HG02571 (cell line): ENCODE results near the gene PTPRM.
"Not testable (repeated sequence)": the region's sequence is repeated elsewhere in the genome, so short reads cannot be mapped to it uniquely, and the experiment has no call there.

Source experiments
- ATAC-seq: cut with Tn5 transposase; IDR thresholded peaks from one replicate; pipeline ENCODE4 v1.9.1; 2021; ENCODE audit warnings: mild to moderate bottlenecking, moderate library complexity; ENCODE audit not compliant: unreplicated experiment

PTPRM gene

DNA sequence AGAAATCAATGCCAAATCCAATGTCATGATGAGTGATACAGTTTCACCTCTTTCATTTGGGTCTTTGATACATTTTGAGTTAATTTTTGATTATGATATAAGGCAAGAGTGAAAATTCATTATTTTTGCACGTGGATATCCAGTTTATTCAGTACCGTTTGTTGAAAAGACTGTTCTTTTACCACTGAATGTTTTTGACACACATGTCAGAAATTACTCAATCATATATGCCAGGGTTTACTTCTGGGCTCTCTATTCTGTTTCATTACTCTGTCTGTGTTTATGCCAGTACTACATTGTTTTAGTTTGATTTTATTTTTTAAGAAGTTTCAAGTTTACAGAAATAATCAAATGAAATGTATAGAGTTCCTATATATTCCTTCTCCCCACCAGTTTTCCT lies 154.4 kb downstream of the PTPRM start:
- no peak for ATAC-seq

DNA sequence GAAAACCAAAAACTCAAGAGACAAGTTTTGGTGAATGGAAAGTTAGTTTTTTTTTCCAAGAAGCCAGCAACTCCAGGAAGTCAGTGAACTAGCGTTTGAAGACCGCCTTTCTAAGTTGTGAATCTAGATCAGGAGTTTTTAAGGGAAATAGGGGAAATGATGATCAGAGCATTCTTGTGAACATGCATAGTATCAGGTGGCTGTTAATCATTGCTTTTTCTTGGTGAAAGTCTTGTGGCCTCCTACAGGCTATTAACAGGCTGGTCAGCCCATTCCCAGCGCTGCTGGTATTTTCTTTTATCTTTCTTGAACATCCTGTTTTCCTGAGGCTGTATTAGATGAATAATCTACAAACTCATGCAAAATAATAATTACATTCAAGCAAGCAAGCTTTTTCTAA lies 155.8 kb downstream of the PTPRM start:
- ATAC-seq, result no peak

DNA sequence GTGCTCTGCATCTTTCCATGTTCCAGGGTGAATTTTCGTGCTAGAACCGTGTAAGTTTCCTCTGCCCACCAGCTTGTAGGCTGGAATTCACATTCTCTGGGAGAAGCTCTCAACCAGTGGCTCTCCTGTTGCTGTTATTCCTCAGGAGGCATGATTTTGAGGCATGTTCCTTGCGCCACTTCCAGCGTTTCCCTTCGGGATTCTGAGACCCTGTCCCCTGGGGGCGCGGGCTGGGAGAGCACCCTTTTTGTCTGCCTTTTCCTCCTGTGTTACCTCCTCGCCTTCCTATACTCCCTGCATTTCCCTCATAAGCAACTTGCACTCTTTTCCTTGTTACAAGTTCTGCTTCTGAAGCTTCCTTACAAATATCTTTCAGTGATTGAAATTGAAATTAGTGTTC lies 156.4 kb downstream of the PTPRM start:
- no peak for ATAC-seq

DNA sequence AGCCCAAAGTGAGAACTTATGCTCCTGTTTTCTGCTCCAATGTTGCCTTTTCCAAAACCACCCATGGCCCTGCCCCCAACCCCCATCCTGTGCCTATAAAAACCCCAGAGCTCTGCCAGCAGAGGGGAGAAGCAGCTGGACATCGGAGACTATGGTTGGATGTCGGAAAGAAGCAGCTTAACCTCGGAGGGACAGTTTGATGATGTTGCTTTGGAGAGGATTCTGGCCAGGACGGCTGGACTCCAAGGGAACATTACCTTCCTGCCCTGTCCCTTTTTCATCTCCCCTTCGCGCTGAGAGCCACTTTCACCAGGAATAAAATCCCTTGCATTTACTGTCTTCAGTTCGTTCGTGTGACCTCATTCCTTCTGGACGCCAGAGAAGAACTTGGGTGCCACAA lies 158.4 kb downstream of the PTPRM start:
- ATAC-seq, result no peak

DNA sequence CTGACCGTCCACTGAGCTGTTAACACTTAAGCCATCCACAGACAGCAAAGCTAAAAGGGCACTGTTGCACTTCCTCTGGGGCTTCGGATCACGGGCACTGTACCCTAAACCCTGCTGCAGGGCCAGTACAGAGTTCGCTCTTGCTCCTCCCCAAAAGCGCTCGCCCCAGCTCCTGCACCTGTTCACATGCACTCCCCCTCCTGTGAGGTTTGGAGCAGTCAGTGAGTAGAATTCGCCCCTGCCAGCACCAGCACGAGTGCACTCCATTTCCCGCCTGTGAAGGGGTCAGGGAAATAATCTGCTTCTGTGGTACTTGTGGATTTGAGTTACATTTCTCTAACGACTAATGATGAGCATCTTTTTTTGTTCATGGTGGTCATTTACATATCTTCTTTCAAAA lies 158.8 kb downstream of the PTPRM start:
- ATAC-seq, result no peak

DNA sequence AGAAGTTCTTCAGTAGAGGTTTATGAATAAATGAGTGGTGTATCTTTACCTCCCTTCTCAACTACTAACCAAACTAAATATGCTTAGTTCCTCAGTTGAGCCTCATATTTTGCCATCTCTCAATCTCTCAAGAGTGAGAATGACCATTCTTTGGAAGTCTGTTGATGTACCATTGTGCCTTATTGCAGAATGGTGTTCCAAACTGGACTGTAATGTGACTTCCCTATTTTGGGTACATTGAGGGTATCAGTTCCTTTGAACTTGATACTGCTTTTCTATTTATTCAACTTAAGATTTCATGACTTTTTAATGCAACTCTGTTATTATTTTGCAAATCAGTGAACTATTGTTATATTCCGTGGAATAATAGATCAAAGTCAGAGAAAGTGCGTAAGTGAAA lies 159.4 kb downstream of the PTPRM start:
- ATAC-seq, result no peak

DNA sequence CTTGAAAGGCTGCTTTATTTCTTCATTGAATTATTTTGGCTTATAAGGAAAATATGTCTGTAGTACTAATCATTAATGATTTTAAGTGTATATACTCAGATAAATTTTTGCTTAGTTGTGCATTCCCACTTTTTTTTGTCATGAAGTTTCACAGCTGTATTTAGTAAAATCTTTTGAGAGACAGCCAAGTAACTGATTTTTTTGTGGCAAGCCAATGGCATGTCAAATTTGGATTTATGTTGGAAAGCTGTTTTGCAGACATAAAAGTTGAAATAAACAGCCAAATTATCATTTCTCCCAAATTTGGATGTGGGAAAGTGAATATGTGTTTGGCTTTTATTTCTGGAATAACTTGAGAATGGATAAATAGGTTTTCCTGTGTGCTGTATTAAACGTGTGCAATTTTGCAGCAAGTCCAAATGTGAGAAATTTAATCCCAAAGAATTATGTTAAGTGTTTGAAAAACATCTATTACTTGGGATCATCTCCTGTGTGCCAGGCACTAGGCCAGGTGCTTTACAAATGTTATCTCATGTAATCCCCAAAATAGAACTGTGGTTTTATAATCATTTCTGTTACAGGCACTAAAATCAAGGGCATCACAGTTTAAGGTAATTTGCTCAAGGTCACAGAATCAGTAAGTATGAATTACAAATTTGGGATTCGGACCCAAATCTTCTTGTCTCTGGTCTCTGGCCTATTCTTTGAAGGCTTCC lies 160.4 kb downstream of the PTPRM start:
- no peak for ATAC-seq

DNA sequence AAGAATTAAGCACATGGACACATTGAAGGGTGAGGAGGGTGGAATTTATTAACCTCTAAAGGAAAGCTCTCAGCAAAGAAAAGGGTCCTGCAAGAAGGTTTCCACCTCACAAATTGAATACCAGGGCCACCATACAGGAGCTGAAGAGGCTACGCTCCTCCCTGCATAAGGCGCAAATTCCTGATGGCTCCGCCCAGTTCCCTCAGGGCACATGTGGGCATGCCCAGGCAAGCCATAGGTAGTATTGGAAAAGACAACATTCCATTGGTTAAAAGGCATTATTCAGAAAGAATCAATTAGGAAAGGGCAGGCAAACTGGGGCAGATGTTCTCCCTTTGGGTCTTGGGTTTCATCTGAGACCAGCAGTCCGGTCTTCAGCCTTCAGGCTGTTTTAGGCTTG lies 161.2 kb downstream of the PTPRM start:
- no peak for ATAC-seq

DNA sequence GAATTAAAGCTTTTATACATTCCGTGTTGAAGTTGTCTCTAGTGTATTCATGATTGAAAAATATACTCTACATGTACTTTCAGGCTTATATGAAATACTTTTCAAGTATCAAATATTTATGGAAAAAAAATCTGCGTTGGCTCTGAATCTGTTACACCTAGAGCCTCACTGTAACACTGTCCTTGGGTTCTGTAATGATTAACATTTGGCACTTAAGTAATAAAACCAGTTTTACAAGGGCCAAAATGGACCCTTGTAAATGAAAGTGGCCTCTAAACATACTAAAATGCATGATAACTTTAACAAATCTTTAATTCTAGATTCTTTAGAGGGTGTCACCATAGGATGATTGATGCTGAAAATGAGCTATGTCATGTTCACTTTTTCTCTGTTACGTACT lies 162.8 kb downstream of the PTPRM start:
- ATAC-seq, result no peak

DNA sequence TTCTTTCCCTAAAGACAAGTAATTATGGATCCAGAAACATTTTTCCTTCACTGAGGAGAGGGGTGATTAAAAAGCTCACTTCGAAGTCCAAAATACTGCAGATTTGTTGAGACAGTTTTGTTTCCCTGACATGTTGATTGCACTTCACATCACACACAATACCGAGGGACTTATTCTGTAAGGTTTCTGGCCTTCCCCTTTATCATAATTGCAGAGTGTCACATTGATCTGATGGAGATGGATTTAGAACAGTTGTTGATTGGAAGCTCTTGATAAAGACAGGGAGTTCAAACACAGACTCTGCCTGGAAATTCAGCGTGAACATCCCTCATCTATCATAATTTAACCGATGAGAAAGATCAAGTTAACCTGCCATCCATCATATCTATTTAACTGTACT lies 163.6 kb downstream of the PTPRM start:
- no peak for ATAC-seq

DNA sequence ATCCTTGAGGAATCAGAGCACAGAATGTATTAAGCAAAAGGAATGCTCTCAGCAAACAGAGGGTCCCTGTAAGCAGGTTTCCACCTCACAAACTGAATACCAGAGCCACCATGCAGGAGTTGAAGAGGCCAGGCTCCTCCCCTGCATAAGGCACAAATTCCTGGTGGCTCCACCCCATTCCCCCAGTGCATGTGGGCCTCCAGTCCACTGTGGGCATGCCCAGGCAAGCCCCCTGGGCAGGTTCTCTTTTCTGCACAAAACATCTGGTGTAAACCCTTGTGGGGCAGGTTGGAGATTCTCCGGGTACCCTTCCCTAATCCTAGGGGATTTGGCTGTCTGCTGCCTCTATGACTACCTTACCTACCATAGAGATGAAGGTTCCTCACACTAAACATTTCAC lies 166.5 kb downstream of the PTPRM start:
- no peak for ATAC-seq

DNA sequence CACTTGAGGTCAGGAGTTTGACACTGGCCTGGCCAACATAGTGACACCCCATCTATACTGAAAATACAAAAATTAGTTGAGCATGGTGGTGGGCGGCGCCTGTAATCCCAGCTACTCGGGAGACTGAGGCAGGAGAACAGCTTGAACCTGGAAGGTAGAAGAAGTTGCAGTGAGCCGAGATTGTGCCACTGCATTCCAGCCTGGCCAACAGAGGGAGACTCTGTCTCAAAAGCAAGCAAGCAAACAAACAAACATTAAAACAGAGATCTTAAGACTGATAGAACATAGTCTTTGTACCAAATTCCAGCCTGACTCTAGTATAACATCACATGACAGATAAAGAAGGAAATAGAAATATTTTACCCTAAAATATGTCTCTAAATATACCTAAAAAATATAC lies 168.1 kb downstream of the PTPRM start:
- no peak for ATAC-seq

DNA sequence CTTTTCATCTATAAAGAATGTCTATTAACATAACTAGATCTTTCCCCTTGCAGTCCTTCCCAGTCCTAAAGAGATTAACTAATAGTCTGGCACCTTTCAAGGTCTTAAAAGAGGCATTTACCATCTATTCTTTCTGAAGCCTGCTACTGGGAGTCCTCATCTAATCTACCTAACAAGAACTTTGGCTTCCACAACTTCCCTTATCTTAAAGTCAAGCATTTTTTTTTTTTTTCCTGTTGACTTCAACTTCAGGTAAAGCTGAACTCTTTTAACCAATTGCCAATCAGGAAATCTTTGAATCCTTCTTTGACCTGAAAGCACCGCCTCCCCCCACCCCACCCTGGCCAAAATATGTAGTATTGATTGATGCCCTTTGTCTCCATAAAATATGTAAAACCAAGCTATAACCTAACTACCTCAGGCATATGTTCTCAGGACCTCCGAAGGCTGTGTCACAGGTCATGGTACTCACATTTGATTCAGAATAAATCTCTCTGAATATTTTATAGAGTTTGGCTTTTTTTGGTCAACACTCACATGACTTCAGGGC lies 168.6 kb downstream of the PTPRM start:
- ATAC-seq, result no peak

DNA sequence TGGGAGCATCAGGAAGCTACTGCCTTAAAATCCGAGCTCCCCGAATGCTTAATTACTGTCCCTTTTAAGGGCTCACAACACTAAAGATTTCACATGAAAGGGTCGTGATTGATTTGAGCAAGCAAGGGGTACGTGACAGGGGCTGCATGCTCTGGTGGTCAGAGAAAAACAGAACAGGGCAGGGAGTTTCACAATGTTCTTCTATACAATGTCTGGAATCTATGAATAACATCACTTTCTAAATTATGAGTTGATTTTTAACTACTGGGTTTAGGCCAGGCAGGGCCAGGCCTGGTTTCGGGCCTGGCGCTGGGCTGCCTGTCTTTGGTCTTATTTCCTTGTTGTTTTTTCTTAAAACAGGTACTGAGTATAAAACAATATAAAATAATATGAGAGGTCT lies 169.4 kb downstream of the PTPRM start:
- ATAC-seq, result not testable (repeated sequence)

DNA sequence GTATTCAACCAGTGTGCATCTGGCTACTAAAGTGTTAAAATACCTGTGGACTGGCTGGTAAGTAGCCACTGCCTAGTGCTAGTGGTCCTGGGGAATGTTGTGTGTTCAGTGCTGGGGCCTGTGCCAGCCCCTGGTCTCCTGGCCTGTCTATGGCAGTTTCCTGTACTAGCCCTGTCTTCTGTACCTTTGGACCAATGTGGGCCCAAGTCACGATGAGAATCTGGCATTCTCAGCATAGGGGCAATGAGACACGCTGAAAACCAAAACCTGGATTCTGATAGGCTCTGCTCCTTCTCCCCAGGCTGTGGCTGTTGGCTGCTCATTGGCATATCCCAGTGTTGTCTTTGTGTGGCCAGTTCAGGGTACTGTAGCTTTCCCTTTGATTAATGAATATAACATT lies 170.4 kb downstream of the PTPRM start:
- no peak for ATAC-seq

DNA sequence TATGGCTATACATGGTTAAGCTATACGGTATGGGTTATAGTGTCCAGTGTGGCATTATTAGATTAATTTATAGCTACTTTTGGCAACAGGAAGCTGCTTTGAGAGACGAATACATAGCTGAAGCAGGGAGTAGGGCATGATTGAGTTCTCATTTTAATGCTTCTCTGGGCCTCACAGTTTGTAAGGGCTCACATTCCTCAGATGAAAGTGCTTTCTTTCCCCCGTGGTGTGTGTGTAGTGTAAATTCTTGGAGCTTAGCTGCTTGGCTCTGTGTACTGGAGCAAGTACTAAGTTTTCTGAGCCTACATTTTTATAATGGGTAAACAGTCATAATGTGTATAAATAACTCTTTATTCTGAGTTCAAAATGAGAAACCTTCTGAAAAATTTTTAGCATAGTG lies 173.7 kb downstream of the PTPRM start:
- ATAC-seq, result no peak

DNA sequence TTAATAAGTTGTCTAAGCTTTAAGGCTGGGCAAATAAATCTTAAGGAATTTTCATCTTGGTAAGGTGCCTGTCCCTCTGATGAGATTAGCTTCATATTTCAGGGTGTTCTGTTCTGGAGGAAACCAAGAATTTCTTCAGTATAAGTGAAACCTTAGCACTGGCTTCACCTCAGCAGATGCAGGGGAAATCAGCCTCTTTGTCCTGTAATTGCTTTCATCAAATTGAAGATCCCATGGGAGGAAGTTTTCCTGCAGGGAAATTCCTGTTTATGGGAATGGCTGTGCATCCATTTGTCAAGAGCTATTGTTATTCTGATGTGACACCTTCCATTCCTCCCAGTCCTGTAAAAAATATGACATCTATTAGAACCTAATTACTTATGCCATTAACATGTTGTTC lies 174.5 kb downstream of the PTPRM start:
- no peak for ATAC-seq

DNA sequence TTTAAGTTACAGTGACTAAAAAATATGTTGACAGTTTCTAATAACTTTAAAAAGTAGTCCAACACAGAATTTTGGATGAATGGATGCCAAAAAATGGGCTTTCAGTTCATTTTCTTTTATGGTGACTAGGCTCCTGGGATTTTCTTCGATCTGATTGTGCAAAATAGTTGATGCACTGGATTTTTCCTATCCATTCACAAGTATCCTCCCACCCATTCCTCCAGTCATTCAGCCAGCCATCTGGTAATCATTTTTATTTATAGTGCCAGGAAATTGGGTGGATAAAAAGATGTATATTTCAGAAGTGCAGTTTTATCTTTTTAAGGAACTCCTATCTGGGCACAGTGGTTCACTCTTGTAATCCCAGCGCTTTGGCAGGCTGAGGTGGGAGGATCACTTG lies 175.1 kb downstream of the PTPRM start:
- no peak for ATAC-seq

DNA sequence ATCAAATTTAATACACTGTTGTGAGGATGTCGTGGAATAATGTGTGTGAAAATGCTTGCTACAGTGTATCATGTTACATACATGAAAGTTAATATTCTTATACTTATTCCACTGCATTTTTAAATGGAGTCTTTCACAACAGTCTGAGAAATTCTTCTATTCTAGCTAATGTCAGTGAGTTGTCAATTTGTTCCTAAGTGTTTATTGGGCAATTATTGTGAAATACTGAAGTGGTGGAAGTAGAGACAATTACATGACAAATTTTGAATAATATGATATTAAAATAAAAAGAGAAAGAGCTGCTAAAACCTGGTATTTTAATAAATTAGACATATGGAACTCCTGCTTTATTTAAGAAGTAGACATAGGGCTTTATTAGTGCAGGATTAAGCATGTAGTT lies 176.1 kb downstream of the PTPRM start:
- ATAC-seq, result no peak

DNA sequence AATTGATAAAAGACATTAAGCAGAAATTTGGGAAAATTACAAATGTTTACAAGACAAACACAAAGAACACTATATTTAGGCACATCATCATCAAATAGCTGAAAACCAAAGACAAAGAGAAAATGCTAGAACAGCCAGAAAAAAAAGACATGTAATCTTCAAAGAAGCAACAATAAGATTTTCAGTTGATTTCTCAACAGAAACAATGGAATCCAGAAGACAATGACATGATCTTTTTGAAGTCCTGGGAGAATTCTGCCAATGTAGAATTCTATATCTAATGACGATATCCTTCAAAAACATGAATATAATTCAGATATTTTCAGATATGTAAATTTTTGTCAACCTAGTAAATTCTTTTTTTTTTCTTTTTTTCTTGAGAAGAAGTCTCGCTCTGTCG lies 179.0 kb downstream of the PTPRM start:
- ATAC-seq, result no peak

DNA sequence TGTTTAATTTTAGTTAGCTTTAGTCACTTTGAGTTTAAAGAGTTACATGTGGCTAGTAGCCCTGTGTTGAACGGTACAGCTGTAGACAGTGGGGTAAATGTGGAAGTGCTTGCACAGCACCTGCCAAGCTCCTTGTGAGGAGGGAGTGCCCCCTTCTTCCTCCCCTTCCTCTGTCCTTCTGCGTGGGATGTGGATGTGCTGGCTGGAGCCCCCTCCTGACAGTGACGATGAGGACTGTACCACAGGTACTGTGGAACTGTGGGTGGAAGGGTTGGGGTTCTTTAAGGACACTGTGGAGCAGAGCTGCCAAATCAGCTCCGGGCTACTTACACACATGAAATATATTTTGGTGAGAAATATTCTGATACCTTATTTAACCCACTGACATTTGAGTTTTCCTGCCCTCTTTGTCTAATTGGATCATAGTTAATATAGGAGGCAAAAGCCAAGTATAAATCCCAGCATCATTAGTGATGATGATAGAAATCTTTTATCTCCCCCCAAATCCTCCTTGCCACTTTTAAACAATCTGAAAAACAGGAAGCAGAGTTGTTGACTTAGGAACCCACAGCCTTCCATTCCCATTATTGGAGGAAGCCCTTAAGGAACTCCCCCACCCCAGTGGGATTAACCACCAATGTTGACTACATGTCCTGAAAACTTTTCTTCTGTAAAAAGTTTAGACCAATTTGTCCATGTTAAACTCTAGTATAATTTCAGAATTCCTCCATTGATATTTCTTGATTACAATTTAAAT lies 181.3 kb downstream of the PTPRM start:
- ATAC-seq, result no peak

DNA sequence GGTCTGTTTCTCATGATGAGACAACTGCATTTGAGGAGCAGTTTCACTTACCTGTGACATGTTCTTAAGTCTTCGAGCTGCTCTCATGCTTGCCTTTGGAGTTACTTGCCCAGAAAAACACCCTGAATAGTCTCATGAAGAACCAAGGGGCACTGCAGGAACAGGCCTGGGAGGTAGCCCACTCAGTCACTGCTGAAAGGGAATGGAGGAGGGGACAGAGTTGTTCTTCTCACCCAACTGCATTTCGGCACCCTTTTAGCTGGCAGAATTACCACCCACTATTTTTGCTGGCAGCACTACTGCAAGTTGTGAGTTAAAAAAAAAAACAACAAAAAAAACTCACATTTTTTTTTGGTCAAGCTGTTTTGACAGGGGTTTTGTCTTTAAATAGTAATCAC lies 181.9 kb downstream of the PTPRM start:
- ATAC-seq, result no peak
